Measurements from ENCODE around the gene ATP2A1. TPM values are rescaled to one million over a fixed set of nuclear protein-coding genes. Genes with fewer than 3 reads are reported as not detected.

ATP2A1 gene
- total and polyA plus RNA-seq, 2 of the 8 experiments (the other 6 are each of a cell fraction or from before 2014, with no cell fraction given), result 1.7 to 2.4 TPM

DNA sequence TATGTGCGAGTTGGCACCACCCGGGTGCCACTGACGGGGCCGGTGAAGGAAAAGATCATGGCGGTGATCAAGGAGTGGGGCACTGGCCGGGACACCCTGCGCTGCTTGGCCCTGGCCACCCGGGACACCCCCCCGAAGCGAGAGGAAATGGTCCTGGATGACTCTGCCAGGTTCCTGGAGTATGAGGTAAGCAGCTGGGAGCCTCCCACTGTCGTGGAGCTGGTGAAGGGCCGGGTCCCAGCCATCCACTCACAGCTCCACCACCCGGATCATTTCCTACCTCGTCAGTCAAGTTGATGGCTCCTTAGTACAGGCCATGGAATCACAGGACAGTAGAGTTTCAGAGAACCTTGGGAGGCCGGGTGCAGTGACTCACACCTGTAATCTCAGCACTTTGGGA is 20.0 kb downstream of the ATP2A1 start:
- Histone ChIP-seq H3K4me1 (replicated peaks in 1 of 4; ENCODE audit: control insufficient read depth in 3 of 4, insufficient read depth in 4 of 4, low read length in 3 of 4) (no peaks in the 10 kb centered on the region; a peak in 1 of 7 replicates), H4K91ac (replicated peaks; ENCODE audit: insufficient read length, low read length) (no peak overlapping the region), H2BK12ac (ENCODE audit: low read depth, low read length) (no peak overlapping the region), H3K9ac (replicated peaks in 1 of 4; ENCODE audit: extremely low read depth in 1 of 4, low read depth in 3 of 4, low read length in 3 of 4) (no peak overlapping the region), H3K27me3 (replicated peaks in 1 of 4; ENCODE audit: control insufficient read depth in 3 of 4, extremely low read depth in 1 of 4, insufficient read depth in 3 of 4, low read length in 3 of 4) (no peaks in the 10 kb centered on the region), H3K79me1 (ENCODE audit: low read depth, low read length) (no peaks in the 10 kb centered on the region), H2BK5ac (ENCODE audit: low read depth, low read length) (no peak overlapping the region; the same call in 1 of the 2 replicates), H3K18ac (ENCODE audit: extremely low read depth, low read length) (no peak overlapping the region), H3K56ac (replicated peaks; ENCODE audit: insufficient read length, low read depth, low read length) (no peak overlapping the region), H2AFZ (ENCODE audit: low read length) (no peak overlapping the region), H3K79me2 (ENCODE audit: control insufficient read depth in 1 of 2, insufficient read depth in 2 of 2, low read length in 2 of 2) (no peaks in the 10 kb centered on the region), H2AK5ac (ENCODE audit: low read depth, low read length) (no peak overlapping the region), H3K9me3 (ENCODE audit: insufficient read depth in 2 of 2, low read depth in 1 of 2, low read length in 1 of 2) (no peaks in the 10 kb centered on the region), H2BK120ac (replicated peaks; ENCODE audit: low read depth, low read length) (no peak overlapping the region), H3K36me3 (ENCODE audit: control insufficient read depth in 2 of 4, insufficient read depth in 4 of 4, low read length in 3 of 4) (no peaks in the 10 kb centered on the region), H2BK15ac (ENCODE audit: low read length) (no peak overlapping the region), H2BK20ac (ENCODE audit: low read length) (no peak overlapping the region), H4K20me1 (replicated peaks in 1 of 2; ENCODE audit: control insufficient read depth in 1 of 2, insufficient read depth in 2 of 2, low read length in 2 of 2) (peaks cover 0 to 2% of the 10 kb centered on the region in 2 experiments), H3K14ac (ENCODE audit: insufficient read length) (no peak overlapping the region), H3K23ac (ENCODE audit: insufficient read length) (no peak overlapping the region), H4K5ac (ENCODE audit: insufficient read length, low read depth, low read length) (no peak overlapping the region), H3K27ac (ENCODE audit: low read depth, low read length) (no peak overlapping the region), H3K23me2 (ENCODE audit: low read depth, low read length) (no peaks in the 10 kb centered on the region), H3K4me3 (ENCODE audit: extremely low read depth in 1 of 4, insufficient read depth in 2 of 4, low read depth in 3 of 4, low read length in 4 of 4) (no peak overlapping the region), H3K4ac (replicated peaks; ENCODE audit: insufficient read length, low read depth, low read length) (no peak overlapping the region), H3K4me2 (ENCODE audit: insufficient read depth in 1 of 2, low read depth in 2 of 2, low read length in 2 of 2) (no peak overlapping the region), H4K8ac (ENCODE audit: extremely low read depth, insufficient read depth, low read length) (no peak overlapping the region)
- FAIRE-seq (no peak), DNase-seq (ENCODE audit: low read depth in 1 of 2, low spot score in 2 of 2) (no peak)
- POLR2A ChIA-PET (ENCODE audit: partially characterized antibody), result interaction anchor here (1.0 to 2.7 kb wide), 5 partner anchors 9 to 19 kb away, joined by 3 to 7 read pairs (median 6); no protein-coding TSS in a partner anchor
- WGBS, 2 experiments (ENCODE audit: extremely low coverage in 1 of 2, insufficient coverage in 1 of 2, insufficient read length in 1 of 2, insufficient replicate concordance in 2 of 2, low coverage in 1 of 2, low lambda C conversion rate in 2 of 2, missing lambda C conversion rate in 1 of 2), result 94% methylated on average over 12 of the region's 15 CpGs; no CpG with 5 or more reads in 1 of the 2 experiments
- no peak for TF ChIP-seq RNF2 (IDR thresholded peaks at IDR 0.05; ENCODE audit: borderline replicate concordance, low read depth, low read length, missing control alignments, poor library complexity, severe bottlenecking)
- TF ChIP-seq CTBP2 (IDR thresholded peaks at IDR 0.05; ENCODE audit: borderline replicate concordance, insufficient read depth, insufficient read length, low read length), result no peak
- TF ChIP-seq HDAC6 (IDR thresholded peaks at IDR 0.05; ENCODE audit: low read depth, low read length), result no peak
- no peak for TF ChIP-seq FOSL1 (IDR thresholded peaks at IDR 0.05; ENCODE audit: insufficient read depth, low read depth, low read length)
- no peak for TF ChIP-seq JUN (IDR thresholded peaks at IDR 0.05; ENCODE audit: low read depth, low read length)
- no peak for TF ChIP-seq TCF12 (IDR thresholded peaks at IDR 0.05; ENCODE audit: low read depth, low read length)
- TF ChIP-seq RFX5 (IDR thresholded peaks at IDR 0.05; ENCODE audit: borderline replicate concordance, low read depth, low read length), result no peak
- TF ChIP-seq, protein P1, sequence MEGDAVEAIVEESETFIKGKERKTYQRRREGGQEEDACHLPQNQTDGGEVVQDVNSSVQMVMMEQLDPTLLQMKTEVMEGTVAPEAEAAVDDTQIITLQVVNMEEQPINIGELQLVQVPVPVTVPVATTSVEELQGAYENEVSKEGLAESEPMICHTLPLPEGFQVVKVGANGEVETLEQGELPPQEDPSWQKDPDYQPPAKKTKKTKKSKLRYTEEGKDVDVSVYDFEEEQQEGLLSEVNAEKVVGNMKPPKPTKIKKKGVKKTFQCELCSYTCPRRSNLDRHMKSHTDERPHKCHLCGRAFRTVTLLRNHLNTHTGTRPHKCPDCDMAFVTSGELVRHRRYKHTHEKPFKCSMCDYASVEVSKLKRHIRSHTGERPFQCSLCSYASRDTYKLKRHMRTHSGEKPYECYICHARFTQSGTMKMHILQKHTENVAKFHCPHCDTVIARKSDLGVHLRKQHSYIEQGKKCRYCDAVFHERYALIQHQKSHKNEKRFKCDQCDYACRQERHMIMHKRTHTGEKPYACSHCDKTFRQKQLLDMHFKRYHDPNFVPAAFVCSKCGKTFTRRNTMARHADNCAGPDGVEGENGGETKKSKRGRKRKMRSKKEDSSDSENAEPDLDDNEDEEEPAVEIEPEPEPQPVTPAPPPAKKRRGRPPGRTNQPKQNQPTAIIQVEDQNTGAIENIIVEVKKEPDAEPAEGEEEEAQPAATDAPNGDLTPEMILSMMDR (IDR thresholded peaks at IDR 0.05; ENCODE audit: control extremely low read depth in 1 of 3, insufficient read depth in 1 of 3, low read depth in 1 of 3, low read length in 3 of 3), result no peak
- TF ChIP-seq POU5F1 (IDR thresholded peaks at IDR 0.05; ENCODE audit: low read depth, low read length), result no peak
- TF ChIP-seq SRF (IDR thresholded peaks at IDR 0.05; ENCODE audit: low read depth, low read length), result no peak
- no peak for TF ChIP-seq KDM4A (IDR thresholded peaks at IDR 0.05; ENCODE audit: low read depth, low read length, severe bottlenecking)
- CTCF ChIA-PET (ENCODE audit: partially characterized antibody), result interaction anchor here (0.6 to 1.4 kb wide), 4 partner anchors 9 to 233 kb away, joined by 3 read pairs; no protein-coding TSS in a partner anchor

Measured in H1 (cell line).